Astrocyte (in vitro differentiated cells and primary cell): Measurements from ENCODE around the gene CASK. TPM values are rescaled to one million over a fixed set of nuclear protein-coding genes. Genes with fewer than 3 reads are reported as not detected.
A peak's percentile ranks its signal among the peaks of the same experiment; 100 is the strongest.

Source experiments
- DNase-seq: peaks from one replicate; pipeline ENCODE4 v3.0.0-alpha.2; 2010; ENCODE audit warnings: low read depth
- FAIRE-seq: peaks from 2 replicates; lab custom pipeline; 2011; peaks lifted over from hg19 to GRCh38; lab: Jason Lieb, UNC
- H2AFZ ChIP-seq: 2 replicates; pipeline ENCODE4 v1.6.0; 2012; ENCODE audit warnings: low read depth, low read length, inconsistent platforms
- H3K27ac ChIP-seq: 2 replicates; pipeline ENCODE4 v1.5.1; 2011; ENCODE audit warnings: low read depth, low read length, inconsistent platforms
- H3K27me3 ChIP-seq: 2 replicates; pipeline ENCODE4 v1.6.0; 2011; ENCODE audit warnings: low read length, inconsistent platforms; ENCODE audit not compliant: insufficient read depth
- H3K36me3 ChIP-seq: 2 replicates; pipeline ENCODE4 v1.5.1; 2011; ENCODE audit warnings: low read length, inconsistent platforms; ENCODE audit not compliant: insufficient read depth
- H3K4me1 ChIP-seq: 2 replicates; pipeline ENCODE4 v1.5.1; 2011; ENCODE audit warnings: low read length, inconsistent platforms; ENCODE audit not compliant: insufficient read depth
- H3K4me2 ChIP-seq: 2 replicates; pipeline ENCODE4 v1.6.0; 2012; ENCODE audit warnings: low read length, inconsistent platforms
- H3K4me3 ChIP-seq: 2 replicates; pipeline ENCODE4 v1.5.1; 2011; ENCODE audit warnings: low read depth, mild to moderate bottlenecking, low read length, inconsistent platforms; ENCODE audit not compliant: insufficient read depth
- H3K79me2 ChIP-seq: 2 replicates; pipeline ENCODE4 v1.6.0; 2012; ENCODE audit warnings: mild to moderate bottlenecking, low read length, inconsistent platforms; ENCODE audit not compliant: insufficient read depth
- H3K9ac ChIP-seq: 2 replicates; pipeline ENCODE4 v1.6.0; 2012; ENCODE audit warnings: mild to moderate bottlenecking, low read length, inconsistent platforms
- H3K9me3 ChIP-seq: 2 replicates; pipeline ENCODE4 v1.5.1; 2012; ENCODE audit warnings: low read depth, mild to moderate bottlenecking, low read length, inconsistent platforms; ENCODE audit not compliant: insufficient read depth
- H4K20me1 ChIP-seq: 2 replicates; pipeline ENCODE4 v1.6.0; 2012; ENCODE audit warnings: low read length, inconsistent platforms; ENCODE audit not compliant: insufficient read depth
- H3K27ac Mint-ChIP-seq: one replicate; pipeline ENCODE4 v1.8.0; 2021; ENCODE audit warnings: mild to moderate bottlenecking, mixed read lengths; ENCODE audit not compliant: unreplicated experiment
- H3K27me3 Mint-ChIP-seq: one replicate; pipeline ENCODE4 v1.8.0; 2021; ENCODE audit warnings: low read depth, mixed read lengths; ENCODE audit not compliant: unreplicated experiment
- H3K36me3 Mint-ChIP-seq: one replicate; pipeline ENCODE4 v1.8.0; 2021; ENCODE audit warnings: low read depth, mixed read lengths; ENCODE audit not compliant: unreplicated experiment
- H3K4me1 Mint-ChIP-seq: one replicate; pipeline ENCODE4 v1.8.0; 2021; ENCODE audit warnings: low read depth, mixed read lengths; ENCODE audit not compliant: unreplicated experiment
- H3K4me3 Mint-ChIP-seq: one replicate; pipeline ENCODE4 v1.8.0; 2021; ENCODE audit warnings: mild to moderate bottlenecking, moderate library complexity, mixed read lengths; ENCODE audit not compliant: unreplicated experiment
- H3K9me3 Mint-ChIP-seq: one replicate; pipeline ENCODE4 v1.8.0; 2021; ENCODE audit warnings: mild to moderate bottlenecking, mixed read lengths; ENCODE audit not compliant: unreplicated experiment
- EZH2 ChIP-seq: IDR thresholded peaks from 2 replicates; pipeline ENCODE4 v1.6.1; 2012; ENCODE audit warnings: mild to moderate bottlenecking, low read length, inconsistent platforms; ENCODE audit not compliant: insufficient read depth
- total RNA-seq: library from RNA; stranded (reverse); gene quantifications from 2 replicates; pipeline ENCODE4 v1.2.1, GENCODE V29; 2021
- TF ChIP-seq, protein P1 (sequence below): IDR thresholded peaks from 2 replicates; pipeline ENCODE4 v1.5.1; 2011; ENCODE audit warnings: low read depth, mild to moderate bottlenecking, inconsistent platforms, low read length, moderate library complexity; ENCODE audit not compliant: insufficient read depth

Gene CASK
- total RNA-seq, 1 donor from 2014 or later = 99.3 TPM

DNA sequence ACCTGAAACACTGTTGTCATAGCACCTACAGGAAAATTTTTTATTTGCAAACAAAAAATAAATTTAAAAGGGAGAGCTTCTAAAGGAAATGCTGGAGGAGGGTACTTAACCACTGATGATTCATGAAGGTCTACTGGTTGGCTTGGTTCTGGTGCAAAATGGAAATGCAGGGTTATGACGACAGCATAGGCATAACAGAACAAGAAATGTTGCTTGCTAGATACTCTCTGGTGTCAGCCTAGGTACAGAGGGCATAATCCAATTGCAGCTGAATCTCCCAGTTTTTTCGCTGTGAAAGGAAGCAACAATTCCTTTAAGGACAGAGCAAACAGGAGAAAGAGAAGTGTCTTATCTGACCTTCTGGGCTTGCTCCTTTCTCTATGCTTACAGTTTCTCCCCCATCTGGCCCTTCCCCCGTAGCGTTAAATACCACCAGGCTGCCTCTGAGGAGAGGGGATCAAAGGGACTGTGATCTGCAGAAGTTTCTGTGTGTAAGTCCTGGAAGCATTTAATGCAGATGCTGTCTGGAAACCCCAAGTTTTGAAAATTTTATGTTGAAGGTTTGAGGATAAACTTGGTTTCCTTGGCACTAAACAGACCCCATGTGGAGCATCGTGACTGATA, 23.7 kb upstream of the CASK start:
- H3K9me3 Mint-ChIP-seq = no peaks in the 10 kb centered on the region
- no peaks in the 10 kb centered on the region for H3K27me3 Mint-ChIP-seq
- TF ChIP-seq, protein P1, sequence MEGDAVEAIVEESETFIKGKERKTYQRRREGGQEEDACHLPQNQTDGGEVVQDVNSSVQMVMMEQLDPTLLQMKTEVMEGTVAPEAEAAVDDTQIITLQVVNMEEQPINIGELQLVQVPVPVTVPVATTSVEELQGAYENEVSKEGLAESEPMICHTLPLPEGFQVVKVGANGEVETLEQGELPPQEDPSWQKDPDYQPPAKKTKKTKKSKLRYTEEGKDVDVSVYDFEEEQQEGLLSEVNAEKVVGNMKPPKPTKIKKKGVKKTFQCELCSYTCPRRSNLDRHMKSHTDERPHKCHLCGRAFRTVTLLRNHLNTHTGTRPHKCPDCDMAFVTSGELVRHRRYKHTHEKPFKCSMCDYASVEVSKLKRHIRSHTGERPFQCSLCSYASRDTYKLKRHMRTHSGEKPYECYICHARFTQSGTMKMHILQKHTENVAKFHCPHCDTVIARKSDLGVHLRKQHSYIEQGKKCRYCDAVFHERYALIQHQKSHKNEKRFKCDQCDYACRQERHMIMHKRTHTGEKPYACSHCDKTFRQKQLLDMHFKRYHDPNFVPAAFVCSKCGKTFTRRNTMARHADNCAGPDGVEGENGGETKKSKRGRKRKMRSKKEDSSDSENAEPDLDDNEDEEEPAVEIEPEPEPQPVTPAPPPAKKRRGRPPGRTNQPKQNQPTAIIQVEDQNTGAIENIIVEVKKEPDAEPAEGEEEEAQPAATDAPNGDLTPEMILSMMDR = no peak
- TF ChIP-seq EZH2 = no peak
- Histone ChIP-seq H3K36me3 (no peaks in the 10 kb centered on the region), H4K20me1 (no peaks in the 10 kb centered on the region), H3K4me2 (no peak overlapping the region), H3K4me3 (no peak overlapping the region), H3K27me3 (no peaks in the 10 kb centered on the region), H3K27ac (no peak overlapping the region), H2AFZ (no peak overlapping the region), H3K4me1 (no peaks in the 10 kb centered on the region), H3K79me2 (no peaks in the 10 kb centered on the region), H3K9me3 (no peaks in the 10 kb centered on the region), H3K9ac (no peak overlapping the region)
- H3K4me3 Mint-ChIP-seq = no peak overlapping the region
- DNase-seq (peak; percentile 4), FAIRE-seq (peak; percentile 59)
- H3K4me1 Mint-ChIP-seq = peaks cover 4% of the 10 kb centered on the region
- H3K27ac Mint-ChIP-seq = no peak overlapping the region
- no peaks in the 10 kb centered on the region for H3K36me3 Mint-ChIP-seq

DNA sequence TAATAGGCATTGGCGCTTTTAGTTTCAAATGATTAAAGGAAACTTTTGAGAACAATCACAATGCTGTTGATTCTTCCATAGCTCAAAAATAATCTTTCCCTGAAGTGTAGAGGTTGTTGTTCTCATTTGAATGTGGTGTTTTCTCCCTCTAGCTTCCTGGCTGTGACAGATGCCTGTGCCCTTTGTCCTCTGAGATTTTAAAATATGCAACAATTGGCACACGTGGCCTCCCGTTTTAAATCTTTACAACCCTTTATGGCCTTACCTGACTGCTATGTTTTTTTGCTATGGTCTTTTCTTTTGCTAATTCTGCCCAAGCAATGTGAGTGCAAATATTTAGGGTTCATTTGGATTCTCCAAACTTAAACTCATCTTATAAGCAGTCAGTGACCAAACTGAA, 22.9 kb upstream of the CASK start:
- Histone ChIP-seq H2AFZ (no peak overlapping the region), H3K27ac (no peak overlapping the region), H3K79me2 (no peaks in the 10 kb centered on the region), H3K9me3 (no peaks in the 10 kb centered on the region), H3K9ac (no peak overlapping the region), H3K4me2 (no peak overlapping the region), H3K36me3 (no peaks in the 10 kb centered on the region), H3K4me3 (no peak overlapping the region), H3K27me3 (no peaks in the 10 kb centered on the region), H4K20me1 (no peaks in the 10 kb centered on the region), H3K4me1 (no peaks in the 10 kb centered on the region)
- TF ChIP-seq EZH2 = no peak
- TF ChIP-seq, protein P1 = no peak
- Mint-ChIP-seq H3K9me3 (no peaks in the 10 kb centered on the region), H3K27me3 (no peaks in the 10 kb centered on the region), H3K36me3 (no peaks in the 10 kb centered on the region), H3K27ac (no peak overlapping the region), H3K4me3 (no peak overlapping the region), H3K4me1 (peaks cover 4% of the 10 kb centered on the region)
- peak; percentile 94 for FAIRE-seq
- DNase-seq = no peak

DNA sequence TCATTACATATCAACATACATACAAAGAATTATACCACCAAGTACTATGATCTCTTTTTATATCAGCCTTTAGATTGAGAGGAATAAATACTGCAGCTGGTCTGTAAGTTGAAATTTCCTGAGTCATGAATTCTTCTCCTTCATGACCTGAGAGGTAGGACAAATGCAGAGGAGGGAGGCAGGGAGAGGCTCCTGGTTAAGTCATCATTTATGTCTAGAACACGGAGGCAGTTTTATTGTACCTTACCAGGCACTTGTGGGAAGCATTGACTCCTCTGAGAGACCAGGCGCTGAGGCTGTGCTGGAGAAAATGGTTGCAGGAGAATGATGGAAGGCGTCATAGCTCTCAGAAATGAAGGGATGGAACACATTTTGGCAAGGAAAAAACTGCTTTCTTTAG, 12.5 kb upstream of the CASK start:
- no peak overlapping the region for H2AFZ ChIP-seq
- no peak overlapping the region for H3K27ac Mint-ChIP-seq
- H3K36me3 Mint-ChIP-seq = no peaks in the 10 kb centered on the region
- no peaks in the 10 kb centered on the region for H3K9me3 ChIP-seq
- no peak overlapping the region for H3K4me3 Mint-ChIP-seq
- no peaks in the 10 kb centered on the region for H4K20me1 ChIP-seq
- no peak overlapping the region for H3K4me3 ChIP-seq
- H3K27ac ChIP-seq = no peak overlapping the region
- no peak overlapping the region for H3K9ac ChIP-seq
- H3K27me3 Mint-ChIP-seq = no peaks in the 10 kb centered on the region
- DNase-seq (peak; percentile 10), FAIRE-seq (no peak)
- peaks cover 2% of the 10 kb centered on the region for H3K9me3 Mint-ChIP-seq
- H3K4me1 Mint-ChIP-seq = no peaks in the 10 kb centered on the region
- no peaks in the 10 kb centered on the region for H3K4me1 ChIP-seq
- H3K4me2 ChIP-seq = no peak overlapping the region
- no peak for TF ChIP-seq EZH2
- TF ChIP-seq, protein P1 = no peak
- H3K36me3 ChIP-seq = no peaks in the 10 kb centered on the region
- no peaks in the 10 kb centered on the region for H3K27me3 ChIP-seq
- no peaks in the 10 kb centered on the region for H3K79me2 ChIP-seq
